Central memory CD8-positive, alpha-beta T cell (primary cell): ENCODE measurements around the gene AICDA.
"Not testable (repeated sequence)": the region's sequence is repeated elsewhere in the genome, so short reads cannot be mapped to it uniquely, and the experiment has no call there.

Experiments used
- ATAC-seq: fragments of 150-1000 bp; cut with Tn5 transposase; replicated peaks from 2 replicates; pipeline ENCODE4 v1.10.0; 2022; ENCODE audit warnings: mild to moderate bottlenecking, moderate FRiP score, moderate number of reproducible peaks; ENCODE audit not compliant: poor library complexity, severe bottlenecking; ENCODE audit errors: extremely low read depth
- DNase-seq, 2 donors: peaks; one replicate each; pipeline ENCODE4 v3.0.0; 2021; ENCODE audit warnings: low spot score in 2 of 2
- H3K27ac Mint-ChIP-seq: one replicate; pipeline ENCODE4 v1.8.0; 2022; ENCODE audit warnings: low read depth, mild to moderate bottlenecking, moderate library complexity, mixed read lengths
- H3K27me3 Mint-ChIP-seq: one replicate; pipeline ENCODE4 v1.8.0; 2022; ENCODE audit warnings: mixed read lengths
- H3K36me3 Mint-ChIP-seq: one replicate; pipeline ENCODE4 v1.8.0; 2022; ENCODE audit warnings: mild to moderate bottlenecking, moderate library complexity, mixed read lengths; ENCODE audit not compliant: insufficient read depth
- H3K4me1 Mint-ChIP-seq: one replicate; pipeline ENCODE4 v1.8.0; 2022; ENCODE audit warnings: mixed read lengths
- H3K4me3 Mint-ChIP-seq: one replicate; pipeline ENCODE4 v1.8.0; 2022; ENCODE audit warnings: mild to moderate bottlenecking, moderate library complexity, mixed read lengths
- H3K9me3 Mint-ChIP-seq: one replicate; pipeline ENCODE4 v1.8.0; 2022; ENCODE audit warnings: mixed read lengths

Gene AICDA

DNA sequence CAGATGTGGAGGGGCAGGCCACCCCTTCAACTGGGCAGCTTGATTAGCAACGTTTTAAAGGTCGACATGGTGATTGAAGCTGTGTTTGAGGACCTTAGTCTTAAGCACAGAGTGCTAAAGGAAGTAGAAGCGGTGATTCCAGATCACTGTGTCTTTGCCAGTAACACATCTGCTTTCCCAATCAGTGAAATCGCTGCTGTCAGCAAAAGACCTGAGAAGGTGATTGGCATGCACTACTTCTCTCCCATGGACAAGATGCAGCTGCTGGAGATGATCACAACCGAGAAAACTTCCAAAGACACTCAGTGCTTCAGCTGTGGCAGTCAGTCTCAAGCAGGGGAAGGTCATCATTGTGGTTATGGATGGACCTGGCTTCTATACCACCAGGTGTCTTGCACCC is 23.9 kb upstream of the AICDA start:
- H3K9me3 Mint-ChIP-seq, result no peaks in the 10 kb centered on the region
- H3K27me3 Mint-ChIP-seq, result no peaks in the 10 kb centered on the region
- no peak for DNase-seq
- H3K4me3 Mint-ChIP-seq, result no peak overlapping the region
- no peak for ATAC-seq
- no peaks in the 10 kb centered on the region for H3K36me3 Mint-ChIP-seq
- no peaks in the 10 kb centered on the region for H3K4me1 Mint-ChIP-seq
- no peak overlapping the region for H3K27ac Mint-ChIP-seq

DNA sequence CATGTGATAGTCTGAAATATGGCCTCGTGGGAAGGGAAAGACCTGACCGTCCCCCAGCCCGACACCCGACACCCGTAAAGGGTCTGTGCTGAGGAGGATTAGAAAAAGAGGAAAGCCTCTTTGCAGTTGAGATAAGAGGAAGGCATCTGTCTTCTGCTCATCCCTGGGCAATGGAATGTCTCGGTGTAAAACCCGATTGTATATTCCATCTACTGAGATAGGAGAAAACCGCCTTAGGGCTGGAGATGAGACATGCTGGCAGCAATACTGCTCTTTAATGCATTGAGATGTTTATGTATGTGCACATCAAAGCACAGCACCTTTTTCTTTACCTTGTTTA is 23.3 kb upstream of the AICDA start:
- not testable (repeated sequence) for H3K9me3 Mint-ChIP-seq, H3K4me3 Mint-ChIP-seq, H3K36me3 Mint-ChIP-seq, H3K4me1 Mint-ChIP-seq, DNase-seq, ATAC-seq, H3K27me3 Mint-ChIP-seq, H3K27ac Mint-ChIP-seq

DNA sequence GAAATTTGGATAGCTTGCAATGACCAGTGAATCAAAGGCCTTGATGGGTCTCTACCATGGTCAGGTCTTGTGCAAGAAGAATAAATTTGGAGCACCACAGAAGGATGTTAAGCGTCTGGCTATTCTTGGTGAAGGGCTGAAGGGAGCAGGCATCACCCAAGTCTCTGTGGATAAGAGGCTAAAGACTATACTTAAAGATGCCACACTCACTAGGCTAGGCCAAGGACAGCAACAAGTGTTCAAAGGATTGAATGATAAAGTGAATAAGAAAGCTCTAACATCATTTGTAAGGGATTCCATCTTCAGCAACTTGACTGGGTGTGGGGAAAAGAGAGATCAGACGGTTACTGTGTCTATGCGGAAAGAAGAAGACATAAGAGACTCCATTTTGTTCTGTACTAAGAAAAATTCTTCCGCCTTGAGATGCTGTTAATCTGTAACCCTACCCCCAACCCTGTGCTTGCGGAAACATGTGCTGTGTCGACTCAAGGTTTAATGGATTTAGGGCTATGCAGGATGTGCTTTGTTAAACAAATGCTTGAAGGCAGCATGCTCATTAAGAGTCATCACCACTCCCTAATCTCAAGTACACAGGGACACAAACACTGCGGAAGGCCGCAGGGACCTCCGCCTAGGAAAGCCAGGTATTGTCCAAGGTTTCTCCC is 22.8 kb upstream of the AICDA start:
- H3K9me3 Mint-ChIP-seq, result not testable (repeated sequence)

DNA sequence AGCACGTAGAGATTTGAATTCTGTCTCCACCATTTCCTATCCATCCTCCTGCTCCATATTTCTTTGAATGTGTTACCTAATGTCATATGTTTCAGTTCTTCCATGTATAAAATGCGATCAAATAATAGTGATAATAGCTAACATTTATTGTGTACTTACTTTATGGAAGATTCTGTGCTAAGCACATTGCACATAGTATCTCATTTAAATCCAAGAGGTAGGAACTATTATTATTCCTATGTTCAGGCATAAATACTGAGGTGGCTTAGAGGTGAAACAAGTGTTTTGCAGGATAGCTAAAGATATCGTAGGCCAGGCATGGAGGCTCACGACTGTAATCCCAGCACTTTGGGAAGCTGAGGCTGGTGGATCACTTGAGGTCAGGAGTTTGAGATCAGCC is 17.5 kb upstream of the AICDA start:
- Mint-ChIP-seq H3K4me1 (peaks cover 7% of the 10 kb centered on the region), H3K27me3 (no peaks in the 10 kb centered on the region), H3K36me3 (no peaks in the 10 kb centered on the region), H3K27ac (no peak overlapping the region), H3K4me3 (no peak overlapping the region), H3K9me3 (no peaks in the 10 kb centered on the region)
- DNase-seq (no peak), ATAC-seq (no peak)

More for the DNA sequence above, 22.8 kb upstream of the AICDA start:
- not testable (repeated sequence) for H3K4me1 Mint-ChIP-seq, ATAC-seq, H3K36me3 Mint-ChIP-seq, H3K27me3 Mint-ChIP-seq, H3K27ac Mint-ChIP-seq, H3K4me3 Mint-ChIP-seq, DNase-seq

DNA sequence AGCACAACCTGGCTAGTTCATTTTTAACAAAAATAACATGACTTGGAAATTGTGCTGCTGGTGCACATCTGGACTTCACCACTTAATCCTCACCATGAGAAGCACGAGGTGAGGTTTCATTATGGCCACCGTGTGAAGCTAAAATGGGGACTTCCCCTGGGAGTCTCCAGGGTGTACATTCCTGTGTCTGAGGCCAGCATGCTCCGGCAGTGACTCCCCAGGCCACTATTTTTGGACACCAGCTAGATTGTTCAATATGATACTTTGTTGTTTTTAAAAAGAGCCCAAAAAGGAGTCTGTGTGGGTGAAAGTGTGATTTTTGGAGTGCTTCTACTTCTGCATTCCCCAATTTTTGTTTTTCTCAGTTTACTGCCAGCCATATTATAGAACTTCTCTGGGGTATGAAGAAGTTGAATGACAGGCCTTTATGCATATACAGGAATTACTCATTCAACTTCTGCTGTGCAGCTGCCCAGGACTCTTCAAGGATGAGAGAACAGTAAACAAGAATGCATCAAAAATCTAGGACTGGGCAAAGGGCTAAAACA is 16.9 kb upstream of the AICDA start:
- DNase-seq (no peak), ATAC-seq (no peak)
- Mint-ChIP-seq H3K27ac (no peak overlapping the region), H3K4me1 (peaks cover 7% of the 10 kb centered on the region), H3K9me3 (no peaks in the 10 kb centered on the region), H3K36me3 (no peaks in the 10 kb centered on the region), H3K27me3 (no peaks in the 10 kb centered on the region), H3K4me3 (no peak overlapping the region)

DNA sequence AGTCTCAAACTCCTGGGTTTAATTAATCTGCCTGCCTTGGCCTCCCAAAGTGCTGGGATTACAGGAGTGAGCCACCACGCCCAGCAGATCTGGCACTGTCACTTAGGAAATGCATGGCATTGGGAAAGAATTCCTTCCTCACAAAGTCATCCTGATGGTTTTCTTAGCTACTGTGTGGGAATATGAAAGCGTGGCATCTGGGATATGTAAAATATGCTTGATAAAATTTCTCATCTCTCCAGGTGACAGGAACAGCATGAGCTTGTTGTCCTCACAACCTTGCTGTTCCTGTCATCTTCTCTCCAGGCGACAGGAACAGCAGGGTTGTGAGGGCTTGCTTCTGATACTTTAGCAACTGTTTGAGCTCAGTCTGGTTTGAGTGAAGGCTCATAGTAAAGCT is 16.1 kb upstream of the AICDA start:
- ATAC-seq (no peak), DNase-seq (no peak)
- peaks cover 7% of the 10 kb centered on the region for H3K4me1 Mint-ChIP-seq
- no peaks in the 10 kb centered on the region for H3K9me3 Mint-ChIP-seq
- H3K36me3 Mint-ChIP-seq, result no peaks in the 10 kb centered on the region
- no peak overlapping the region for H3K27ac Mint-ChIP-seq
- no peaks in the 10 kb centered on the region for H3K27me3 Mint-ChIP-seq
- no peak overlapping the region for H3K4me3 Mint-ChIP-seq

DNA sequence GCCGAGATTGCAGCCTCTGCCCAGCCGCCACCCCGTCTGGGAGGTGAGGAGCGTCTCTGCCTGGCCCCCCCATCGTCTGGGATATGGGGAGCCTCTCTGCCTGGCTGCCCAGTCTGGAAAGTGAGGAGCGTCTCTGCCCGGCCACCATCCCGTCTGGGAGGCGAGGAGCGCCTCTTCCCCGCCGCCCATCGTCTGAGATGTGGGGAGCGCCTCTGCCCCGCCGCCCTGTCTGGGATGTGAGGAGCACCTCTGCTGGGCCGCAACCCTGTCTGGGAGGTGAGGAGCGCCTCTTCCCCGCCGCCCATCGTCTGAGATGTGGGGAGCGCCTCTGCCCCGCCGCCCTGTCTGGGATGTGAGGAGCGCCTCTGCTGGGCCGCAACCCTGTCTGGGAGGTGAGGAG is 12.1 kb upstream of the AICDA start:
- not testable (repeated sequence) for H3K9me3 Mint-ChIP-seq, H3K27me3 Mint-ChIP-seq, H3K4me3 Mint-ChIP-seq, H3K4me1 Mint-ChIP-seq, H3K27ac Mint-ChIP-seq, ATAC-seq, DNase-seq, H3K36me3 Mint-ChIP-seq

DNA sequence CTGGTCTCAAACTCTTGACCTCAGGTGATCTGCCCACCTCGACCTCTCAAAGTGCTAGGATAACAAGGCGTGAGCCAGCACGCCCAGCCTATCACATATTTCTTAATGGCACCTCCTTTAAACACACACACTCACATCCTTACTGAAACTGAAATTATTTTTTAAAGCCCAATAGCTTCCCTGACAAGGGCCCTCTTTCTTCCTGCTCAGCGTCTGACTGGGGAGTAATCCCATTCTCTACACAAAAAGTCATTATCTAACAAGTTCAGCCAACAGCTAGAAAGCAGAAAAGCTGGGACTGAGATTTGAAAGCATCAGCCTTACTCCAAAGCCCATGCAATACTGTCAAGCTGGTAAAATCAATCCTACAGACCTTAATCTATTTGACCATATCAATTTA is 10.0 kb upstream of the AICDA start:
- no peaks in the 10 kb centered on the region for H3K27me3 Mint-ChIP-seq
- H3K36me3 Mint-ChIP-seq, result no peaks in the 10 kb centered on the region
- no peaks in the 10 kb centered on the region for H3K4me1 Mint-ChIP-seq
- ATAC-seq, result no peak
- DNase-seq, result no peak
- no peaks in the 10 kb centered on the region for H3K9me3 Mint-ChIP-seq
- no peak overlapping the region for H3K27ac Mint-ChIP-seq
- no peak overlapping the region for H3K4me3 Mint-ChIP-seq

DNA sequence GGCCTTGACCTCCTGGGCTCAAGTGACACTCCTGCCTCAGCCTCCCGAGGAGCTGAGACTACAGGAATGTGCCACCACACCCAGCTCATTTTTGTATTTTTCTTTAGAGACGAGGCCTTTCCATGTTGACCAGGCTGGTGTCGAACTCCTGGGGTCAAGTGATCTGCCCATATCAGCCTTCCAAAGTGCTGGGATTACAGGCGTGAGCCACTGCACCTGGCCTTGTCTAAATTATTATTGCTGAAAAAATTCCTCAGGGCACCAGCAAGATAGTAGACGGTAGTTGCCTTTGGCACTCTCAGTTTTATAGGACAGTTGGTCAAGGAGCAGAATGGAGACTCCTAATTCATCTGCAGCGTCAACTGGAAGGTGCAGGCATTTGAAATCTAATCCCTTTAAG is 2.5 kb upstream of the AICDA start:
- Mint-ChIP-seq H3K4me1 (no peaks in the 10 kb centered on the region), H3K36me3 (no peaks in the 10 kb centered on the region), H3K27ac (no peak overlapping the region), H3K4me3 (no peak overlapping the region), H3K9me3 (no peaks in the 10 kb centered on the region), H3K27me3 (no peaks in the 10 kb centered on the region)
- ATAC-seq (no peak), DNase-seq (no peak)

DNA sequence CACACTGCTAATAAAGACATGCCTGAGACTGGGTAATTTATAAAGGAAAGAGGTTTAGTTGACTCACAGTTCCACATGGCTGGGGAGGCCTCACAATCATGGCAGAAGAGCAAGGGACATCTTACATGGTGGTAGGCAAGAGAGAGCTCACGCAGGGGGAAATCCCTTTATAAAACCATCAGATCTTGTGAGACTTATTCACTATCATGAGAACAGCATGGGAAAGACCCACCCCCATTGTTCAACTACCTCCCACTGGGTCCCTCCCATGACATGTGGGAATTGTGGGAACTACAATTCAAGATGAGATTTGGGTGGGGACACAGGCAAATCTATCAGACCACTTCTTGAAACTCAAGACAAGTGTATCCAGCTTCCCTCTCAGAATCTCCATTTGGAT is 1.2 kb upstream of the AICDA start:
- not testable (repeated sequence) for H3K27ac Mint-ChIP-seq, ATAC-seq, H3K4me1 Mint-ChIP-seq, DNase-seq, H3K4me3 Mint-ChIP-seq, H3K36me3 Mint-ChIP-seq, H3K27me3 Mint-ChIP-seq, H3K9me3 Mint-ChIP-seq

DNA sequence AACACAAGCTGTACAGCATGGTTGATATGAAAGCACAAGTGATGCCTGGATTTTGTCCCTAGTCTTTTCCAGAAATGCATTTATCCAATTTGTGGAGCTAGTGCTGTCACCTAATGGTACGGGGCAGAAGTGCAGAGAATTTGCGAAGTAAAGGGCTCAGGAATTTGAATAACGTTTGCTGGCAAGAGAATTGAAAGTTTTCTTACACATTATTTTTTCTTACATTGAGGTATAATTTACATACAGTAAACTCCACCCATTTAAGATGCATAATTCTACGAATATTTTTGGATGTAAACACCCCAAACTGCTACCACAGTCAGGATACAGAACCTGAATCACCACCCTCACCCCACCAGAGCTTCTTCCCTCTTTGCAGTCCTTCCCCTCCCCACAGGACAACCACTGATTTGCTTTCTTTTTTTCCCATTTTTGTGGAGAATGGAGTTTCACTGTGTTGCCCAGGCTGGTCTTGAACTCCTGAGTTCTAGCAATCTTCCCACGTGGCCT is 3.5 kb downstream of the AICDA start:
- Mint-ChIP-seq H3K9me3 (no peaks in the 10 kb centered on the region), H3K4me1 (peaks cover 16% of the 10 kb centered on the region), H3K27me3 (peaks cover 32% of the 10 kb centered on the region), H3K27ac (no peak overlapping the region), H3K36me3 (peaks cover 1% of the 10 kb centered on the region), H3K4me3 (no peak overlapping the region)
- DNase-seq (no peak), ATAC-seq (no peak)

DNA sequence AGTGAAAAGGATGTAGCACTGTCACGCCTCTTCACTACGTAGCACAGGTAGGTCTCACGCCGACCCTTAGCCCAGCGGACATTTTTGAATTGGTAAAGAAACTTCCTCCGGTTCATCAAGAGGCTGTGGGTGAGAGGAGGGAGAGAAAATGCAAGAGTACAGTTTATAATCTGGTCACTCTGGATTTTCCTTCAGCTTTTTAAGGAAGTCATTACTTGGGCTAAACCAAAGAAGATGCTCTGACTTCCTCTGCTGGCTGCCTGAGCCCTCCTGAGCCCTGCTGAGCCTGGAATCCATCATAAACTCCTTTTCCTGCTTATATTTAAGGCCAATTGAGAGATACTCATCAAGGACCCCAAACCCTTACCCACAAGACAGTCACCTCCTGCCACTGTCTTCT is 5.8 kb downstream of the AICDA start:
- H3K27me3 Mint-ChIP-seq, result peaks cover 44% of the 10 kb centered on the region
- DNase-seq, result no peak

DNA sequence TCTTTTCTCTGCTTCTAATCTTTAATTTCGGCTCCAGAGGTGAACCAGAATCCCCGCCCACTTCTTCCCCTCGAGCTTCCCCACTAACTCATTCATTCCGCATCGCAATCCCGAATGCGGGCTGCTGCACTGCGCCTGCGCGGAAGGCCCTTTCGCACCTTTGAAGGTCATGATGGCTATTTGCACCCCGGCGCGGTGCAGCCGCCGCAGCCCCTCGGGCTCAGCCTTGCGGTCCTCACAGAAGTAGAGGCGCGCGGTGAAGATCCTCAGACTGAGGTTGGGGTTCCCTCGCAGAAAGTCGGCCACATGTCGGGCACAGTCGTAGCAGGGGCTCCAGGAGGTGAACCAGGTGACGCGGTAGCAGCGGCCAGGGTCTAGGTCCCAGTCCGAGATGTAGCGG is 7.6 kb downstream of the AICDA start:
- no peak overlapping the region for H3K4me3 Mint-ChIP-seq
- no peaks in the 10 kb centered on the region for H3K9me3 Mint-ChIP-seq
- H3K27ac Mint-ChIP-seq, result no peak overlapping the region
- peaks cover 1% of the 10 kb centered on the region for H3K36me3 Mint-ChIP-seq
- peaks cover 16% of the 10 kb centered on the region for H3K4me1 Mint-ChIP-seq
- DNase-seq (no peak), ATAC-seq (no peak)
- peaks cover 50% of the 10 kb centered on the region for H3K27me3 Mint-ChIP-seq

More for the DNA sequence above, 5.8 kb downstream of the AICDA start:
- Mint-ChIP-seq H3K27ac (no peak overlapping the region), H3K4me3 (no peak overlapping the region), H3K36me3 (peaks cover 1% of the 10 kb centered on the region), H3K4me1 (peaks cover 16% of the 10 kb centered on the region), H3K9me3 (no peaks in the 10 kb centered on the region)
- no peak for ATAC-seq
